ENCODE data around the gene CYB5R4. TPM values are rescaled to one million over a fixed set of nuclear protein-coding genes. Genes with fewer than 3 reads are reported as not detected.
"Not testable (repeated sequence)": the region's sequence is repeated elsewhere in the genome, so short reads cannot be mapped to it uniquely, and the experiment has no call there.

Gene CYB5R4
- total RNA-seq, 1 experiment from 2014 or later: 12.5 TPM

DNA sequence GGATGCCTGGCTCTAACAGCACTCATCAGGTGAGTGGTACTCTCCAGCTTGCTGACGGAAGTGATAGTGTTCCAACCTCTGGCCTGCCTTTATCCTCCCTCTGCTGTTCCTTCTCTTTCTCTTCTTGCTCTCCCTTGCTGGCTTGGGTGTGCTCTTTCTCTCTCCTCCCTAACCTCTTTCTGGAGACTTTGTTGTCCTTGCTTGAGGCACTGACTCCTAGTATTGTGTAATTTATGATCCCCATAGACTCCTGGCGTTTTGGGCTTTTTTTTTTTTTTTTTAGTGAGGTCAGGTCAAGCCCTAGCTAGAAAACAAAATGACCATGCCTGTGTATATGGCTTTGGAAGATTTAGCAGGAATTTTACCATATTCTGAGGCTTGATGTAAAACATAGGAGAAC, 89.4 kb downstream of the CYB5R4 start:
- peaks cover 20% of the 10 kb centered on the region for H3K4me1 Mint-ChIP-seq
- DNase-seq (ENCODE audit: low spot score): no peak
- H3K4me3 Mint-ChIP-seq: no peak overlapping the region
- no peaks in the 10 kb centered on the region for H3K27me3 Mint-ChIP-seq (ENCODE audit: low read depth)
- peaks cover 28% of the 10 kb centered on the region for H3K36me3 Mint-ChIP-seq
- ChIA-PET CTCF (no interaction called here), POLR2A (interaction anchor here (0.7 kb wide), 1 partner anchor 131 kb away, joined by 6 read pairs; no protein-coding TSS in a partner anchor)
- no peak for ATAC-seq
- H3K9me3 Mint-ChIP-seq: peaks cover 42% of the 10 kb centered on the region
- H3K27ac Mint-ChIP-seq: no peak overlapping the region
- TF ChIP-seq ZNF232 (CRISPR knock-in tag; IDR thresholded peaks at IDR 0.05) (no peak), NFE2L1 (CRISPR knock-in tag; IDR thresholded peaks at IDR 0.05) (no peak), ZNF263 (CRISPR knock-in tag; IDR thresholded peaks at IDR 0.05; ENCODE audit: low read depth) (no peak), NFYB (CRISPR knock-in tag; conservative IDR thresholded peaks at IDR 0.05; ENCODE audit: low read depth) (no peak), NR2C2 (CRISPR knock-in tag; IDR thresholded peaks at IDR 0.05) (no peak), FOXJ3 (CRISPR knock-in tag; IDR thresholded peaks at IDR 0.05; ENCODE audit: borderline replicate concordance) (no peak), TEAD4 (CRISPR knock-in tag; IDR thresholded peaks at IDR 0.05) (no peak), FOXK1 (CRISPR knock-in tag; IDR thresholded peaks at IDR 0.05) (no peak), ATF1 (CRISPR knock-in tag; IDR thresholded peaks at IDR 0.05) (no peak), ZNF416 (CRISPR knock-in tag; IDR thresholded peaks at IDR 0.05) (no peak), TP53 (CRISPR knock-in tag; IDR thresholded peaks at IDR 0.05) (no peak)
- TF ChIP-seq, protein P1, sequence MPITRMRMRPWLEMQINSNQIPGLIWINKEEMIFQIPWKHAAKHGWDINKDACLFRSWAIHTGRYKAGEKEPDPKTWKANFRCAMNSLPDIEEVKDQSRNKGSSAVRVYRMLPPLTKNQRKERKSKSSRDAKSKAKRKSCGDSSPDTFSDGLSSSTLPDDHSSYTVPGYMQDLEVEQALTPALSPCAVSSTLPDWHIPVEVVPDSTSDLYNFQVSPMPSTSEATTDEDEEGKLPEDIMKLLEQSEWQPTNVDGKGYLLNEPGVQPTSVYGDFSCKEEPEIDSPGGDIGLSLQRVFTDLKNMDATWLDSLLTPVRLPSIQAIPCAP (CRISPR knock-in tag; IDR thresholded peaks at IDR 0.05): no peak
- TF ChIP-seq, protein P2, sequence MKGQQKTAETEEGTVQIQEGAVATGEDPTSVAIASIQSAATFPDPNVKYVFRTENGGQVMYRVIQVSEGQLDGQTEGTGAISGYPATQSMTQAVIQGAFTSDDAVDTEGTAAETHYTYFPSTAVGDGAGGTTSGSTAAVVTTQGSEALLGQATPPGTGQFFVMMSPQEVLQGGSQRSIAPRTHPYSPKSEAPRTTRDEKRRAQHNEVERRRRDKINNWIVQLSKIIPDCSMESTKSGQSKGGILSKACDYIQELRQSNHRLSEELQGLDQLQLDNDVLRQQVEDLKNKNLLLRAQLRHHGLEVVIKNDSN (CRISPR knock-in tag; IDR thresholded peaks at IDR 0.05): no peak
- TF ChIP-seq, protein P3, sequence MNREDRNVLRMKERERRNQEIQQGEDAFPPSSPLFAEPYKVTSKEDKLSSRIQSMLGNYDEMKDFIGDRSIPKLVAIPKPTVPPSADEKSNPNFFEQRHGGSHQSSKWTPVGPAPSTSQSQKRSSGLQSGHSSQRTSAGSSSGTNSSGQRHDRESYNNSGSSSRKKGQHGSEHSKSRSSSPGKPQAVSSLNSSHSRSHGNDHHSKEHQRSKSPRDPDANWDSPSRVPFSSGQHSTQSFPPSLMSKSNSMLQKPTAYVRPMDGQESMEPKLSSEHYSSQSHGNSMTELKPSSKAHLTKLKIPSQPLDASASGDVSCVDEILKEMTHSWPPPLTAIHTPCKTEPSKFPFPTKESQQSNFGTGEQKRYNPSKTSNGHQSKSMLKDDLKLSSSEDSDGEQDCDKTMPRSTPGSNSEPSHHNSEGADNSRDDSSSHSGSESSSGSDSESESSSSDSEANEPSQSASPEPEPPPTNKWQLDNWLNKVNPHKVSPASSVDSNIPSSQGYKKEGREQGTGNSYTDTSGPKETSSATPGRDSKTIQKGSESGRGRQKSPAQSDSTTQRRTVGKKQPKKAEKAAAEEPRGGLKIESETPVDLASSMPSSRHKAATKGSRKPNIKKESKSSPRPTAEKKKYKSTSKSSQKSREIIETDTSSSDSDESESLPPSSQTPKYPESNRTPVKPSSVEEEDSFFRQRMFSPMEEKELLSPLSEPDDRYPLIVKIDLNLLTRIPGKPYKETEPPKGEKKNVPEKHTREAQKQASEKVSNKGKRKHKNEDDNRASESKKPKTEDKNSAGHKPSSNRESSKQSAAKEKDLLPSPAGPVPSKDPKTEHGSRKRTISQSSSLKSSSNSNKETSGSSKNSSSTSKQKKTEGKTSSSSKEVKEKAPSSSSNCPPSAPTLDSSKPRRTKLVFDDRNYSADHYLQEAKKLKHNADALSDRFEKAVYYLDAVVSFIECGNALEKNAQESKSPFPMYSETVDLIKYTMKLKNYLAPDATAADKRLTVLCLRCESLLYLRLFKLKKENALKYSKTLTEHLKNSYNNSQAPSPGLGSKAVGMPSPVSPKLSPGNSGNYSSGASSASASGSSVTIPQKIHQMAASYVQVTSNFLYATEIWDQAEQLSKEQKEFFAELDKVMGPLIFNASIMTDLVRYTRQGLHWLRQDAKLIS (CRISPR knock-in tag; IDR thresholded peaks at IDR 0.05; ENCODE audit: borderline replicate concordance): no peak
- TF ChIP-seq, protein P4, sequence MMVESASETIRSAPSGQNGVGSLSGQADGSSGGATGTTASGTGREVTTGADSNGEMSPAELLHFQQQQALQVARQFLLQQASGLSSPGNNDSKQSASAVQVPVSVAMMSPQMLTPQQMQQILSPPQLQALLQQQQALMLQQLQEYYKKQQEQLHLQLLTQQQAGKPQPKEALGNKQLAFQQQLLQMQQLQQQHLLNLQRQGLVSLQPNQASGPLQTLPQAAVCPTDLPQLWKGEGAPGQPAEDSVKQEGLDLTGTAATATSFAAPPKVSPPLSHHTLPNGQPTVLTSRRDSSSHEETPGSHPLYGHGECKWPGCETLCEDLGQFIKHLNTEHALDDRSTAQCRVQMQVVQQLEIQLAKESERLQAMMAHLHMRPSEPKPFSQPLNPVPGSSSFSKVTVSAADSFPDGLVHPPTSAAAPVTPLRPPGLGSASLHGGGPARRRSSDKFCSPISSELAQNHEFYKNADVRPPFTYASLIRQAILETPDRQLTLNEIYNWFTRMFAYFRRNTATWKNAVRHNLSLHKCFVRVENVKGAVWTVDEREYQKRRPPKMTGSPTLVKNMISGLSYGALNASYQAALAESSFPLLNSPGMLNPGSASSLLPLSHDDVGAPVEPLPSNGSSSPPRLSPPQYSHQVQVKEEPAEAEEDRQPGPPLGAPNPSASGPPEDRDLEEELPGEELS (CRISPR knock-in tag; IDR thresholded peaks at IDR 0.05): no peak
- TF ChIP-seq, protein P5, sequence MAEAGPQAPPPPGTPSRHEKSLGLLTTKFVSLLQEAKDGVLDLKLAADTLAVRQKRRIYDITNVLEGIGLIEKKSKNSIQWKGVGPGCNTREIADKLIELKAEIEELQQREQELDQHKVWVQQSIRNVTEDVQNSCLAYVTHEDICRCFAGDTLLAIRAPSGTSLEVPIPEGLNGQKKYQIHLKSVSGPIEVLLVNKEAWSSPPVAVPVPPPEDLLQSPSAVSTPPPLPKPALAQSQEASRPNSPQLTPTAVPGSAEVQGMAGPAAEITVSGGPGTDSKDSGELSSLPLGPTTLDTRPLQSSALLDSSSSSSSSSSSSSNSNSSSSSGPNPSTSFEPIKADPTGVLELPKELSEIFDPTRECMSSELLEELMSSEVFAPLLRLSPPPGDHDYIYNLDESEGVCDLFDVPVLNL (CRISPR knock-in tag; IDR thresholded peaks at IDR 0.05; ENCODE audit: borderline replicate concordance, low read depth): no peak
- TF ChIP-seq, protein P6, sequence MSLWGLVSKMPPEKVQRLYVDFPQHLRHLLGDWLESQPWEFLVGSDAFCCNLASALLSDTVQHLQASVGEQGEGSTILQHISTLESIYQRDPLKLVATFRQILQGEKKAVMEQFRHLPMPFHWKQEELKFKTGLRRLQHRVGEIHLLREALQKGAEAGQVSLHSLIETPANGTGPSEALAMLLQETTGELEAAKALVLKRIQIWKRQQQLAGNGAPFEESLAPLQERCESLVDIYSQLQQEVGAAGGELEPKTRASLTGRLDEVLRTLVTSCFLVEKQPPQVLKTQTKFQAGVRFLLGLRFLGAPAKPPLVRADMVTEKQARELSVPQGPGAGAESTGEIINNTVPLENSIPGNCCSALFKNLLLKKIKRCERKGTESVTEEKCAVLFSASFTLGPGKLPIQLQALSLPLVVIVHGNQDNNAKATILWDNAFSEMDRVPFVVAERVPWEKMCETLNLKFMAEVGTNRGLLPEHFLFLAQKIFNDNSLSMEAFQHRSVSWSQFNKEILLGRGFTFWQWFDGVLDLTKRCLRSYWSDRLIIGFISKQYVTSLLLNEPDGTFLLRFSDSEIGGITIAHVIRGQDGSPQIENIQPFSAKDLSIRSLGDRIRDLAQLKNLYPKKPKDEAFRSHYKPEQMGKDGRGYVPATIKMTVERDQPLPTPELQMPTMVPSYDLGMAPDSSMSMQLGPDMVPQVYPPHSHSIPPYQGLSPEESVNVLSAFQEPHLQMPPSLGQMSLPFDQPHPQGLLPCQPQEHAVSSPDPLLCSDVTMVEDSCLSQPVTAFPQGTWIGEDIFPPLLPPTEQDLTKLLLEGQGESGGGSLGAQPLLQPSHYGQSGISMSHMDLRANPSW (CRISPR knock-in tag; conservative IDR thresholded peaks at IDR 0.05; ENCODE audit: low read depth): no peak

DNA sequence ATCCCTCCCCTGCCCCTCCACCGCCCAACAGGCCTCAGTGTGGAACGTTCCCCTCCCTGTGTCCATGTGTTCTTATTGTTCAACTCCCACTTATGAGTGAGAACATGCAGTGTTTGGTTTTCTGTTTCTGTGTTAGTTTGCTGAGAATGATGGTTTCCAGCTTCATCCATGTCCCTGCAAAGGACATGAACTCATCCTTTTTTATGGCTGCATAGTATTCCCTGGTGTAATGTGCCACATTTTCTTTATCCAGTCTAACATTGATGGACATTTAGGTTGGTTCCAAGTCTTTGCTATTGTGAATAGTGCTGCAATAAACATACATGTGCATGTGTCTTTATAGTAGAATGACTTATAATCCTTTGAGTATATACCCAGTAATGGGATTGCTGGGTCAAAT, 91.9 kb downstream of the CYB5R4 start:
- ATAC-seq; H3K4me3 Mint-ChIP-seq; H3K27ac Mint-ChIP-seq; DNase-seq (ENCODE audit: low spot score); POLR2A ChIA-PET; CTCF ChIA-PET; H3K27me3 Mint-ChIP-seq (ENCODE audit: low read depth): not testable (repeated sequence)
- Mint-ChIP-seq H3K9me3 (peaks cover 19% of the 10 kb centered on the region), H3K4me1 (peaks cover 37% of the 10 kb centered on the region), H3K36me3 (peaks cover 20% of the 10 kb centered on the region)
